Heart left ventricle (tissue), 13 donors: ENCODE measurements around the gene KANSL1.

ENCODE experiments used
- POLR2A ChIP-seq, 2 donors: fragments of 450-650 bp; IDR thresholded peaks; one replicate each; pipeline ENCODE4 v1.6.1; 2017; ENCODE audit warnings: antibody characterized with exemption in 2 of 2, mild to moderate bottlenecking in 2 of 2, moderate library complexity in 2 of 2
- TF ChIP-seq, protein P1 (sequence below), 12 donors: fragments of 200-600 bp; sonication (generic) in 4 of 12; IDR thresholded peaks; one replicate each; pipeline versions ENCODE4 v1.5.0 to v1.8.0; 2018 to 2022; ENCODE audit warnings: antibody characterized with exemption in 12 of 12, mild to moderate bottlenecking in 5 of 12
- donor health status: ischemic (EF 13 %, LVEDD 7.1; RV severe dilation, severe dysfunction).
- donor health status: DM: no; HTN: yes; CAD: no.
- donor health status: DM: no; HTN: no; CAD: no.
- donor health status: ischemic (EF 25% LVEDD 6.9; RV normal size, moderate dysfunction).
- donor health status: ischemic (EF 25% LVEDD 5.7; RV mildly dilated, moderate dysfunction).
- donor health status: ischemic (EF 35%, LVEDD 5.7; RV mildly dilated, moderate dysfunction).
- donor health status: nonischemic (EF 11% LVEDD 7.7; RV severe dilation, severe dysfunction).
- donor health status: DM: yes; HTN: yes; CAD: no.
- donor health status: PGD.
- donor health status: ischemic (EF 29% LVEDD 5.4; RV normal size, mild dysfunction).
- donor health status: nonischemic (EF 23%, LVEDD 6.1; RV moderate dilation, normal function).

DNA sequence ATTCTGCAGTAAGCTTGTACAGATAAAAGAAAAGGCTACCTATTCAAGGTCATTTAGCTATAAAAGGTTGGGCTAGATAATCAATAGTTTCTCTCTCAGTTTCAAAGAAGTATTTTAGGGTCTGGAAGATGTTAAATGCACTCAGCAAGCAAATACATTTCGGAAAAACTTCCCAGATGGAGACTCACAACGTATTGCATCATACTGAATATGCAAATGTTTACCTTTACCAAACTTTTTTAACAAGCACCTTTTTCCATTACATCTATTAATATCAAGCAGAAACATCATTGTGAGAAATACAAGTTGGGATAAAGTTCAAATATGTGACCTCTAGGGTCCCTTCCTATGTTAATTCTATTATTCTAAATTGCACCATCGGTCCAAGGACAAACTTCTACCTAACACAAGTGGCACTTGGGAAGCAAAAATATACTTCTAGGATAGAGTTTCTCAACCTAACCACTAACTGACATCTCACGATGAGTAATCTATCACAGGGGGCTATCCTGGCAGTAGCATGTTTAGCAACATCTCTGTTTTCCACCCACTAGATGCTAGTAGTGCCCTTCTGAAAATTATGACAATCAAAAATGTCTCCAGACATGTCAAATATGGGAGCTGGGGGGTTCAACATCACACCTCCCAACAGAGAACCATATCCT, 14.5 kb downstream of the KANSL1 start:
- TF ChIP-seq, protein P1, sequence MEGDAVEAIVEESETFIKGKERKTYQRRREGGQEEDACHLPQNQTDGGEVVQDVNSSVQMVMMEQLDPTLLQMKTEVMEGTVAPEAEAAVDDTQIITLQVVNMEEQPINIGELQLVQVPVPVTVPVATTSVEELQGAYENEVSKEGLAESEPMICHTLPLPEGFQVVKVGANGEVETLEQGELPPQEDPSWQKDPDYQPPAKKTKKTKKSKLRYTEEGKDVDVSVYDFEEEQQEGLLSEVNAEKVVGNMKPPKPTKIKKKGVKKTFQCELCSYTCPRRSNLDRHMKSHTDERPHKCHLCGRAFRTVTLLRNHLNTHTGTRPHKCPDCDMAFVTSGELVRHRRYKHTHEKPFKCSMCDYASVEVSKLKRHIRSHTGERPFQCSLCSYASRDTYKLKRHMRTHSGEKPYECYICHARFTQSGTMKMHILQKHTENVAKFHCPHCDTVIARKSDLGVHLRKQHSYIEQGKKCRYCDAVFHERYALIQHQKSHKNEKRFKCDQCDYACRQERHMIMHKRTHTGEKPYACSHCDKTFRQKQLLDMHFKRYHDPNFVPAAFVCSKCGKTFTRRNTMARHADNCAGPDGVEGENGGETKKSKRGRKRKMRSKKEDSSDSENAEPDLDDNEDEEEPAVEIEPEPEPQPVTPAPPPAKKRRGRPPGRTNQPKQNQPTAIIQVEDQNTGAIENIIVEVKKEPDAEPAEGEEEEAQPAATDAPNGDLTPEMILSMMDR (IDR thresholded peaks at IDR 0.05): no peak
- no peak for TF ChIP-seq POLR2A (IDR thresholded peaks at IDR 0.05)
